ENCODE data around the gene UBR4.

UBR4 gene

DNA sequence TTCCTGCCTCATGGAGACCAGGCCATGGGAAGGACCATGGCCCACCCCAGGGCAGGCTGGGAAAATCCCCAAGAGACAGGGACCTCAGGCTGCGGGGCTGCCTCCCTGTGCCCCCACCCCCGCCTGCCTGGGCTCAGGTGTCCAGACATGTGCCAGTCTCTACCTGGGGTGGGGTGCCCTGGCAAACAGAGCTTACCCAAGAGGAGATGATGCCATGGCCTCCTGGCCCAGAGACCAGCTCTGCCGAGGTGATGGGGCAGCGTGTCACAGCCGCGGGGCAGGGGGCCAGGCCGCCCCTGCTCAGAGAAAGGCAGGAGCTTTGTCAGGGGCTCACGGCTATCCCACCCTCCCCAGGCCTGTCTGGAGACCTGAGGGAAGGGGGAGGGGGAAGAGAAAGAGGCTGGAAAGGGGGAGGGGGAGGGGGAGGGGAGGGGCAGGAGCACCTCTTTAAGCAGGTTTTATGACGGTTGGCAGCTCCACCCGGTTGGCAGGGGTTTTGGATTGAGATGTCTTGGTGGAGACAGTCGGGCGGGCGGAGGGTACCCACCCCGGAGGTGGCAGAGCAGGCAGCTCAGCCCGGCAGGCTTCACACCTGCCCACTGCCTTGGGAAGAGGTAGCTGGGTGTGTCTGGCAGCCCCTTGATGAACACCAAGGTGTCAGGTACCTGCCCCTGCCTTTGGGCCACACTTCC lies 152.1 kb downstream of the UBR4 start:
- no peak for DNase-seq (ENCODE audit: low spot score)
- TF ChIP-seq, protein P1, sequence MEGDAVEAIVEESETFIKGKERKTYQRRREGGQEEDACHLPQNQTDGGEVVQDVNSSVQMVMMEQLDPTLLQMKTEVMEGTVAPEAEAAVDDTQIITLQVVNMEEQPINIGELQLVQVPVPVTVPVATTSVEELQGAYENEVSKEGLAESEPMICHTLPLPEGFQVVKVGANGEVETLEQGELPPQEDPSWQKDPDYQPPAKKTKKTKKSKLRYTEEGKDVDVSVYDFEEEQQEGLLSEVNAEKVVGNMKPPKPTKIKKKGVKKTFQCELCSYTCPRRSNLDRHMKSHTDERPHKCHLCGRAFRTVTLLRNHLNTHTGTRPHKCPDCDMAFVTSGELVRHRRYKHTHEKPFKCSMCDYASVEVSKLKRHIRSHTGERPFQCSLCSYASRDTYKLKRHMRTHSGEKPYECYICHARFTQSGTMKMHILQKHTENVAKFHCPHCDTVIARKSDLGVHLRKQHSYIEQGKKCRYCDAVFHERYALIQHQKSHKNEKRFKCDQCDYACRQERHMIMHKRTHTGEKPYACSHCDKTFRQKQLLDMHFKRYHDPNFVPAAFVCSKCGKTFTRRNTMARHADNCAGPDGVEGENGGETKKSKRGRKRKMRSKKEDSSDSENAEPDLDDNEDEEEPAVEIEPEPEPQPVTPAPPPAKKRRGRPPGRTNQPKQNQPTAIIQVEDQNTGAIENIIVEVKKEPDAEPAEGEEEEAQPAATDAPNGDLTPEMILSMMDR (IDR thresholded peaks at IDR 0.05; ENCODE audit: extremely low read depth, missing control alignments), result no peak

DNA sequence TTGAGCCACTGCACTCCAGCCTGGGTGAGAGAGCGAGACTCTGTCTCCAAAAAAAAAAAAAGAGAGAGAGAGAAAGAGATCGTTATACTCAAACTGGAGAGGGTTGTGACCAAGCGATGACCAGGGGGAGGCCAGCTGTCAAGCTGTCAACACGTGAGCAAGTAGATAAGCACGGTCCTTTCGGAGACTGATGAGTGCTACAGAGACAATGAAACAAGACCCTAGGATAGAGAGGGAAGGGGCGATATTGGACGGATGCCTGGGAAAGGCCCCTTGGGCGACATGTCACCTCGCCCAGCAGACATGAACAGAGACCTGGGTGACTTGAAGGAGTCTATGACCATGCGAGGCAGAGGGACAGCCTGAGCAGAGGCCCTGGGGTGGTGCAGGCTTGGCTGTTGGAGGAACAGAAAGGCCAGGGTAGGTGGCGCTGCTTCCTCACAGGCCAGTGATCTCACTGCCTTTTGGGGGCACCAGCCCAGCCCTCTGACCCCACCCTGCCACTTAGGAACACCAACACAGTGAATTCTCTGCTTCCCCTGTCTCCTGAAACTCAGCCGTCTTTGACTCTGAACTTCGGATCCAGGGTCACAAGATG lies 152.8 kb downstream of the UBR4 start:
- DNase-seq (ENCODE audit: low spot score), result no peak
- TF ChIP-seq, protein P1 (IDR thresholded peaks at IDR 0.05; ENCODE audit: extremely low read depth, missing control alignments), result no peak

DNA sequence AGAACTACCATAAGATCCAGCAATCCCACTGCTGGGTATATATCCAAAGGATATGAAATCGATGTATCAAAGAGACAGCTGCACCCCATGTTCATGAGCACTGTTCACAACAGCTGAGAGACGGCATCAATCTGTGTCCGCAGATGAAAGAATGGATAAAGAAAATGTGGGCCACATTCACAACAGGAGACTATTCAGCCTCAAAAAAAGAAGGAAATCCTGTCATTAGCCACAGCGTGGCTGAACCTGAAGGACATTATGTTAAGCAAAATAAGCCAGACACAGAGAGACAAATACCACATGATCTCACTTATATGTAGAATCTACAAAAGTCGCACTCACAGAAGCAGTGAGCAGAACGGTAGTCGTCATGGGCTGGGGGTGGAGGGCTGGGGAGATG lies 154.4 kb downstream of the UBR4 start:
- no peak for DNase-seq (ENCODE audit: low spot score)
- TF ChIP-seq, protein P1 (IDR thresholded peaks at IDR 0.05; ENCODE audit: extremely low read depth, missing control alignments), result no peak

DNA sequence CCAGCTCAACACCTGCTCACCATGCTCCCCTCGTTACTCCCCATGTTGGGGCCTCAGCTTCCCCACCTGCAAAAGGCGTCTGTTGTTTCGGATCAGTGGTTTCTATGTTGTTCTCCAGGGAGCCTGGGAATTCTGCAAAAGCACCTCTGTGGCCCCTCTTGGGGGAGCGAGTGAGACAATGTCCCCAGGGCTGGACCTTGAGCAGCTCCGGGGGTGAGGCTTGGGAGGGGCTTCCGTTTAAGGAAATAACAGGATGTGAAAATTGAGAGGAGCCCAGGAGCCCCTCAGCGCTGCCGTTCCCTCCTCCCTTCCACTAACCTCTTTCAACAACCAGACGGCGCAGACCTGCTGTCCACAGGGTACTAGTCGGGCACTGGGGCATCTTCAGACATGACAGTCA lies 155.1 kb downstream of the UBR4 start:
- DNase-seq (ENCODE audit: low spot score), result no peak
- TF ChIP-seq, protein P1 (IDR thresholded peaks at IDR 0.05; ENCODE audit: extremely low read depth, missing control alignments), result no peak

DNA sequence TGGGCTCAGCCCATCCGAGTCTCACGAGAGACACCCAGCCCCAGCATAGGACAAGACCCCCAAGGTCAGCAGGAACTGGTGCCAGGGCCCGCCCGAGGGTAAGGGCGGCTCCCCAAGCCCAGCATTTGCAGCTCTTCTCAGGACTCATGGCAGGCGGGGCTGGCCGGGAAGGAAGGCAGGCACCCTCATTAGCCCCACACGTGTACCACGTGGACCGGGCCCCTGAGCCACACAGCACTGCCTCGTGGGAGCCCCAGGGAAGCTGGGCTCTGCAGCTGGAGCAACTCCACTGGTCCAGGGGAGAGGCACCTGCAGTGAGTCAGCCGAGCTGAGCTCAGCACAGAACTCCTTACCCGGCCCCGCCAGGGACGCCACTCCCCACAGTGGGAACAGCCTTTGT lies 155.8 kb downstream of the UBR4 start:
- TF ChIP-seq, protein P1 (IDR thresholded peaks at IDR 0.05; ENCODE audit: extremely low read depth, missing control alignments), result no peak
- no peak for DNase-seq (ENCODE audit: low spot score)

DNA sequence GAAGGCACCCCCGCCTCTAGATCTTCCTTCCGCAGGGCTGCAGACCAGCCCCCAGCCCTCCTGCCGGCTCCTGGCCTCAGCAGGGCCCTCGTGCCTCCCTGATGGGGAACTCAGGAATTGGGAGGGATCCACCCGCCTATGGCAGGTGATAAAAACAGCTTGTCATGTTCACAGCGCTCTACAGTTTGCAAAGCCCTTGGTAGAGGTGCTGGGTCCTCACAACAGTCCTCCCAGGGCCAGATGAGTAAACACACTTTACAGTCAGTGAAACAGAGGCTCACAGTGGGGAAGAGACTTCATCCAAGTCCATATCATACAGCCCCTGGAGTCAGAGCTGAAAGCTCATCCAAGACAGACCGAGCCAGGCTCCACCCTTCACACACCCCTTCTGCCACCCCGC lies 156.6 kb downstream of the UBR4 start:
- TF ChIP-seq, protein P1 (IDR thresholded peaks at IDR 0.05; ENCODE audit: extremely low read depth, missing control alignments), result no peak

DNA sequence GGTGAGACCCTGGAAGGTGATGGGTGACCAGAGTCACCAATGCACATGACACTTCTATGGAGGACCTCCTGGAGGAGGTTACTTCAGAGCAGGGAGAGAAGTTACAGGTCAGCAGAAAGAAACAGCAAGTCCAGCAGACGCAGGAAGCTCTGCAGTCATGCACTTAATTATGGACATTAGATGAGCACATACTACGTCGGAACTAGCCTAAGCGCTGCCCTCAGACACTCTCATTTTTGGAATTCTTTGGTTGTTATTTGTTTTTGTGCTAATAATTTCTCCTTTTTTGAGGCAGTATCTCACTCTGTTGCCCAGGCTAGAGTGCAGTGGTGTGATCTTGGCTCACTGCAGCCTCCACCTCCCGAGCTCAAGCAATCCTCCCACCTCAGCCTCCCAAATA lies 160.3 kb downstream of the UBR4 start:
- TF ChIP-seq, protein P1 (IDR thresholded peaks at IDR 0.05; ENCODE audit: extremely low read depth, missing control alignments), result no peak
- no peak for DNase-seq (ENCODE audit: low spot score)

More for the DNA sequence above, 156.6 kb downstream of the UBR4 start:
- no peak for DNase-seq (ENCODE audit: low spot score)

All from GM20000 (cell line).